Endothelial cell of umbilical vein (primary cell): ENCODE measurements around the gene NFATC2. TPM values are rescaled to one million over a fixed set of nuclear protein-coding genes. Genes with fewer than 3 reads are reported as not detected.

Experiments used
- BruUV-seq: library from RNA; stranded (reverse); fragments of 400-500 nt; replicated peaks from 2 replicates; lab custom pipeline; 2021; lab: Mats Ljungman, UMichigan
- CTCF ChIA-PET: fragments of 300-600, 350-600 bp; sonication (Branson Sonifier 250); formaldehyde crosslinking; loops from one replicate; lab custom pipeline; 2021; ENCODE audit warnings: antibody characterized with exemption, inconsistent platforms; lab: Charles Lee
- POLR2A ChIA-PET: fragments of 300-600, 350-600 bp; sonication (Branson Sonifier 250); formaldehyde crosslinking; loops from one replicate; lab custom pipeline; 2021; ENCODE audit warnings: antibody characterized with exemption, inconsistent platforms; lab: Charles Lee
- DNase-seq: peaks from one replicate; pipeline ENCODE4 v3.0.0-alpha.2; 2011; ENCODE audit warnings: low read depth, low spot score
- FAIRE-seq: peaks from 2 replicates; lab custom pipeline; 2011; peaks lifted over from hg19 to GRCh38; lab: Jason Lieb, UNC
- H2AFZ ChIP-seq: 2 replicates; pipeline ENCODE4 v1.6.0; 2012; ENCODE audit warnings: low read depth, low read length, control low read depth, inconsistent platforms
- H3K27ac ChIP-seq: 2 replicates; pipeline ENCODE4 v1.5.1; 2011; ENCODE audit warnings: low read depth, mild to moderate bottlenecking, control low read depth, low read length, moderate library complexity; ENCODE audit not compliant: insufficient read depth
- H3K27me3 ChIP-seq, 2 experiments: 2 replicates each; pipeline versions ENCODE4 v1.6.0 to v1.6.1; 2011; ENCODE audit warnings: low read length in 2 of 2, mixed read lengths in 1 of 2; ENCODE audit not compliant: control insufficient read depth in 2 of 2, insufficient read depth in 2 of 2
- H3K36me3 ChIP-seq, 2 experiments: 2 replicates in 1 of 2; 3 replicates in 1 of 2; pipeline ENCODE4 v1.5.1; 2011; ENCODE audit warnings: low read length in 2 of 2, mild to moderate bottlenecking in 1 of 2, moderate library complexity in 1 of 2; ENCODE audit not compliant: control insufficient read depth in 2 of 2, insufficient read depth in 2 of 2; ENCODE audit errors: extremely low read depth in 1 of 2
- H3K4me1 ChIP-seq: 3 replicates; pipeline ENCODE4 v1.5.1; 2011; ENCODE audit warnings: mild to moderate bottlenecking, low read length; ENCODE audit not compliant: control insufficient read depth, insufficient read depth; ENCODE audit errors: extremely low read depth
- H3K4me2 ChIP-seq: 2 replicates; pipeline ENCODE4 v1.6.1; 2011; ENCODE audit warnings: low read length, control low read depth, mixed read lengths; ENCODE audit not compliant: insufficient read depth
- H3K4me3 ChIP-seq, 3 experiments: fragments of 200-600 bp in 1 of 3; sonication (generic), shearing (Covaris generic) in 1 of 3; replicated peaks in 1 of 3; 2 replicates each; pipeline ENCODE4 v1.5.1; 2011 to 2016; ENCODE audit warnings: control low read depth in 3 of 3, low read length in 3 of 3, mild to moderate bottlenecking in 2 of 3, inconsistent platforms in 1 of 3, low read depth in 1 of 3, moderate library complexity in 1 of 3; ENCODE audit not compliant: insufficient read depth in 1 of 3
- H3K79me2 ChIP-seq: 2 replicates; pipeline ENCODE4 v1.6.0; 2012; ENCODE audit warnings: low read length, inconsistent platforms; ENCODE audit not compliant: control insufficient read depth, insufficient read depth
- H3K9ac ChIP-seq: replicated peaks from 2 replicates; pipeline ENCODE3; 2011; ENCODE audit warnings: low read length, control low read depth; ENCODE audit not compliant: insufficient read depth; ENCODE audit errors: extremely low read depth
- H3K9me1 ChIP-seq: replicated peaks from 3 replicates; pipeline ENCODE4 v1.6.0; 2011; ENCODE audit warnings: mild to moderate bottlenecking, low read length; ENCODE audit not compliant: control insufficient read depth, insufficient read depth; ENCODE audit errors: extremely low read depth
- H3K9me3 ChIP-seq: replicated peaks from 2 replicates; pipeline ENCODE4 v1.5.1; 2012; ENCODE audit warnings: low read length, inconsistent platforms; ENCODE audit not compliant: control insufficient read depth, insufficient read depth
- H4K20me1 ChIP-seq: replicated peaks from 2 replicates; pipeline ENCODE3; 2011; ENCODE audit warnings: mild to moderate bottlenecking, low read length; ENCODE audit not compliant: control insufficient read depth, insufficient read depth; ENCODE audit errors: extremely low read depth
- EZH2 ChIP-seq: IDR thresholded peaks from 2 replicates; pipeline ENCODE4 v1.6.1; 2012; ENCODE audit warnings: borderline replicate concordance, low read depth, mild to moderate bottlenecking, moderate library complexity, low read length, inconsistent platforms; ENCODE audit not compliant: severe bottlenecking
- FOS ChIP-seq: IDR thresholded peaks from 2 replicates; pipeline ENCODE4 v1.6.1; 2011; ENCODE audit warnings: mild to moderate bottlenecking, low read length, moderate library complexity, borderline replicate concordance; ENCODE audit not compliant: insufficient read depth
- GATA2 ChIP-seq: IDR thresholded peaks from 2 replicates; pipeline ENCODE4 v1.7.0; 2011; ENCODE audit warnings: low read depth, mild to moderate bottlenecking, moderate library complexity, mixed read lengths, low read length; ENCODE audit not compliant: insufficient read length, insufficient read depth
- JUN ChIP-seq: IDR thresholded peaks from 2 replicates; pipeline ENCODE4 v1.6.1; 2011; ENCODE audit warnings: borderline replicate concordance, low read depth; ENCODE audit not compliant: insufficient read length, insufficient read depth
- MYC ChIP-seq: IDR thresholded peaks from one replicate; pipeline ENCODE4 v1.6.1; 2011; ENCODE audit warnings: mild to moderate bottlenecking, low read depth, low read length
- POLR2A ChIP-seq: IDR thresholded peaks from 2 replicates; pipeline ENCODE4 v1.6.1; 2012; ENCODE audit warnings: low read depth, mild to moderate bottlenecking, control low read depth, low read length
- POLR2AphosphoS5 ChIP-seq: IDR thresholded peaks from 2 replicates; pipeline ENCODE4 v1.6.1; 2012; ENCODE audit warnings: low read depth, mild to moderate bottlenecking, control low read depth, low read length, moderate library complexity; ENCODE audit not compliant: insufficient read depth
- dilution Hi-C: fragments of 300-500 bp; cut with MboI; formaldehyde crosslinking; loops from one replicate; pipeline ENCODE4 v1.15.0; 2019; ENCODE audit warnings: low sequenced_read_pairs; ENCODE audit not compliant: extremely low pct_ligation_motif_present
- intact Hi-C: fragments of 100-400 bp; cut with micrococcal nuclease; formaldehyde crosslinking; loops from one replicate; pipeline ENCODE4 v1.10.0; 2022
- polyA plus RNA-seq, 4 experiments: library from polyadenylated mRNA; depleted of rRNA in 3 of 4; stranded (reverse) in 3 of 4; unstranded in 1 of 4; fragments of >200 nt; gene quantifications; 2 replicates each; pipeline versions ENCODE4 v1.2.1 to v1.2.3, GENCODE V29; 2011 to 2012; ENCODE audit warnings: missing spikeins in 1 of 4
- total RNA-seq: library from RNA; stranded (reverse); gene quantifications from 2 replicates; pipeline ENCODE4 v1.2.3, GENCODE V29; 2021
- TF ChIP-seq, protein P1 (sequence below): IDR thresholded peaks from 2 replicates; pipeline ENCODE4 v1.6.1; 2011; ENCODE audit not compliant: insufficient read depth, insufficient read length
- TF ChIP-seq, protein P2 (sequence below), 2 donors: IDR thresholded peaks; 1 replicate in 1 of 2; 2 replicates in 1 of 2; pipeline ENCODE4 v1.5.1; 2011; ENCODE audit warnings: low read length in 2 of 2, mild to moderate bottlenecking in 2 of 2, moderate library complexity in 2 of 2, control low read depth in 1 of 2, inconsistent platforms in 1 of 2, low read depth in 1 of 2; ENCODE audit not compliant: insufficient read depth in 1 of 2; ENCODE audit errors: extremely low read depth in 1 of 2

Gene NFATC2
- total and polyA plus RNA-seq, 2 donors (not counting 3 experiments of a cell fraction or from before 2014, with no cell fraction given): 3.1 to 13.0 TPM

DNA sequence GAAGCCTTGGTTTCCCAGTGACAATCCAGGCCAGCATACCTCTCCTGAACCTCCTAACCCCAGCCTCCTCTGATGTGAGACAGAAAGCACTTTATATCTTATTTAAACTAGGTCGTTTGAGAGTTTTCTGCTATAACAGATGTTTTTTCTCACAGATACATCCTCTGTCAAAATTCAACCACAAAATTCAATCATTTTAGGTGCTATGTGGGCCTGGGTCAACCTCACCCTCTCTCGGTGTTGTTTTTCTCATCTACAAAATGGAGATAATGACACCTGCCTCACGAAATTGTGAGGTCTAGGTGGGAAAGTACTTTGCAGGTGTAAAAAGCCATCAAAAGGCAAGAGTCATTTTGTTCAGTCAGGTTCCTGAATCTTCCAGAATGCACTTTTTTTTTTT lies 46.2 kb upstream of the NFATC2 start:
- Histone ChIP-seq H3K36me3 (no peaks in the 10 kb centered on the region), H3K79me2 (no peaks in the 10 kb centered on the region), H3K4me1 (no peaks in the 10 kb centered on the region), H3K9ac (no peak overlapping the region), H3K4me3 (no peak overlapping the region), H3K27me3 (no peaks in the 10 kb centered on the region), H2AFZ (no peak overlapping the region), H3K4me2 (no peak overlapping the region), H3K9me1 (no peaks in the 10 kb centered on the region), H3K9me3 (no peaks in the 10 kb centered on the region), H4K20me1 (no peaks in the 10 kb centered on the region), H3K27ac (no peak overlapping the region)
- dilution Hi-C loops (loop anchor here (25.0 kb wide), 1 partner anchor 176 kb away; no protein-coding TSS in a partner anchor), intact Hi-C loops (no loop called here)
- no peak for DNase-seq
- no peak for FAIRE-seq
- BruUV-seq: no TSS peak
- CTCF ChIA-PET: interaction anchor here (0.7 kb wide), 2 partner anchors 203 to 210 kb away, joined by 3 read pairs; no protein-coding TSS in a partner anchor
- POLR2A ChIA-PET: no interaction called here
- TF ChIP-seq, protein P1, sequence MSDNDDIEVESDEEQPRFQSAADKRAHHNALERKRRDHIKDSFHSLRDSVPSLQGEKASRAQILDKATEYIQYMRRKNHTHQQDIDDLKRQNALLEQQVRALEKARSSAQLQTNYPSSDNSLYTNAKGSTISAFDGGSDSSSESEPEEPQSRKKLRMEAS: no peak
- TF ChIP-seq JUN (no peak), GATA2 (no peak), MYC (no peak), POLR2A (no peak), POLR2AphosphoS5 (no peak), EZH2 (no peak)

DNA sequence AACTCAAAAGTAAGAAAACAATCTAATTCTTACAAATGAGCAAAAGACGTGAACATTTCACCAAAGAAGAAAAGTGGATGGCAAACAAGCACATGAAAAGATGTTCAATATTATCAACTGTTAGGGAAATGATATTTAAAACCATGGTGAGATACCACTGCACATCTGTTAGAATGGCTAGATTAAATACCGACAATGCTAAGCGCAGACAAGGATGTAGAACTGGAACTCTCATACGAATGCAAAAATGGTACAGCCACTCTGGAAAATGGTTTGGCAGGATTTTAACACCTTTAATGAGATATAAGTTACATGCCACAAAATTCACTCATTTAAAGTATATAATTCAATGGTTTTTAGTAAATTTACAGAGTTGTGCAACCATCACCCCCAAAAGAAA lies 44.6 kb upstream of the NFATC2 start:
- H4K20me1 ChIP-seq: no peaks in the 10 kb centered on the region
- no peaks in the 10 kb centered on the region for H3K4me1 ChIP-seq
- H3K4me2 ChIP-seq: no peak overlapping the region
- no peaks in the 10 kb centered on the region for H3K9me3 ChIP-seq
- ChIA-PET CTCF (interaction anchor here (1.0 to 1.7 kb wide), 3 partner anchors 8 to 140 kb away, joined by 3 to 14 read pairs (median 3); no protein-coding TSS in a partner anchor), POLR2A (no interaction called here)
- H3K27ac ChIP-seq: no peak overlapping the region
- intact Hi-C loops: no loop called here
- H3K9me1 ChIP-seq: no peaks in the 10 kb centered on the region
- no peaks in the 10 kb centered on the region for H3K79me2 ChIP-seq
- BruUV-seq: no TSS peak
- FAIRE-seq (no peak), DNase-seq (no peak)
- no peak overlapping the region for H2AFZ ChIP-seq
- H3K9ac ChIP-seq: no peak overlapping the region
- no peak for TF ChIP-seq EZH2
- TF ChIP-seq, protein P2, sequence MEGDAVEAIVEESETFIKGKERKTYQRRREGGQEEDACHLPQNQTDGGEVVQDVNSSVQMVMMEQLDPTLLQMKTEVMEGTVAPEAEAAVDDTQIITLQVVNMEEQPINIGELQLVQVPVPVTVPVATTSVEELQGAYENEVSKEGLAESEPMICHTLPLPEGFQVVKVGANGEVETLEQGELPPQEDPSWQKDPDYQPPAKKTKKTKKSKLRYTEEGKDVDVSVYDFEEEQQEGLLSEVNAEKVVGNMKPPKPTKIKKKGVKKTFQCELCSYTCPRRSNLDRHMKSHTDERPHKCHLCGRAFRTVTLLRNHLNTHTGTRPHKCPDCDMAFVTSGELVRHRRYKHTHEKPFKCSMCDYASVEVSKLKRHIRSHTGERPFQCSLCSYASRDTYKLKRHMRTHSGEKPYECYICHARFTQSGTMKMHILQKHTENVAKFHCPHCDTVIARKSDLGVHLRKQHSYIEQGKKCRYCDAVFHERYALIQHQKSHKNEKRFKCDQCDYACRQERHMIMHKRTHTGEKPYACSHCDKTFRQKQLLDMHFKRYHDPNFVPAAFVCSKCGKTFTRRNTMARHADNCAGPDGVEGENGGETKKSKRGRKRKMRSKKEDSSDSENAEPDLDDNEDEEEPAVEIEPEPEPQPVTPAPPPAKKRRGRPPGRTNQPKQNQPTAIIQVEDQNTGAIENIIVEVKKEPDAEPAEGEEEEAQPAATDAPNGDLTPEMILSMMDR (IDR thresholded peaks at IDR 0.05; ENCODE audit: extremely low read depth in 1 of 2, insufficient read depth in 1 of 2, low read depth in 1 of 2, low read length in 2 of 2): no peak
- TF ChIP-seq MYC: no peak
- TF ChIP-seq, protein P1: no peak
- no peak for TF ChIP-seq FOS
- TF ChIP-seq POLR2AphosphoS5: no peak
- H3K4me3 ChIP-seq: no peak overlapping the region
- dilution Hi-C loops: loop anchor here (25.0 kb wide), 1 partner anchor 175 kb away; no protein-coding TSS in a partner anchor
- H3K36me3 ChIP-seq: no peaks in the 10 kb centered on the region
- H3K27me3 ChIP-seq: peaks cover 0 to 2% of the 10 kb centered on the region in 2 experiments
